HG03520 (cell line): Measurements from ENCODE around the gene FCRL5.

Source experiments
- ATAC-seq: cut with Tn5 transposase; IDR thresholded peaks from one replicate; pipeline ENCODE4 v1.9.1; 2021; ENCODE audit warnings: mild to moderate bottlenecking, moderate library complexity; ENCODE audit not compliant: unreplicated experiment

The FCRL5 gene

GRCh38 chr1:157532569-157532968, 19.7 kb downstream of the FCRL5 start:
- ATAC-seq: no peak

- ATAC-seq: peak; percentile 78
Observed at GRCh38 chr1:157523774-157524493, 28.4 kb downstream of the FCRL5 start.

- no peak for ATAC-seq
Observed at GRCh38 chr1:157521056-157521455, 31.3 kb downstream of the FCRL5 start.

- ATAC-seq: no peak
Observed at GRCh38 chr1:157520386-157520935, 31.9 kb downstream of the FCRL5 start.

- ATAC-seq: no peak
Observed at GRCh38 chr1:157519451-157519850, 32.9 kb downstream of the FCRL5 start.

GRCh38 chr1:157517016-157517415, 35.3 kb downstream of the FCRL5 start:
- ATAC-seq: no peak

GRCh38 chr1:157515709-157516108, 36.6 kb downstream of the FCRL5 start:
- ATAC-seq: no peak

GRCh38 chr1:157515141-157515540, 37.2 kb downstream of the FCRL5 start:
- no peak for ATAC-seq

GRCh38 chr1:157512036-157512969, 40.0 kb downstream of the FCRL5 start:
- ATAC-seq: peak; percentile 39

- ATAC-seq: no peak
Observed at GRCh38 chr1:157509546-157510232, 42.6 kb downstream of the FCRL5 start.

- ATAC-seq: peak; percentile 88
Observed at GRCh38 chr1:157505481-157506272, 46.6 kb downstream of the FCRL5 start.

GRCh38 chr1:157504646-157505045, 47.7 kb downstream of the FCRL5 start:
- ATAC-seq: no peak

- ATAC-seq: no peak
Observed at GRCh38 chr1:157499521-157499920, 52.8 kb downstream of the FCRL5 start.

- no peak for ATAC-seq
Observed at GRCh38 chr1:157498736-157499090, 53.6 kb downstream of the FCRL5 start.

- no peak for ATAC-seq
Observed at GRCh38 chr1:157497987-157498735, 54.2 kb downstream of the FCRL5 start.

- ATAC-seq: no peak
Observed at GRCh38 chr1:157497284-157497683, 55.0 kb downstream of the FCRL5 start.

- peak; percentile 57 for ATAC-seq
Observed at GRCh38 chr1:157496121-157496526, 56.2 kb downstream of the FCRL5 start.

GRCh38 chr1:157495285-157495684, 57.0 kb downstream of the FCRL5 start:
- ATAC-seq: no peak

GRCh38 chr1:157494093-157494492, 58.2 kb downstream of the FCRL5 start:
- no peak for ATAC-seq
